ENCODE results near the gene SLMAP.
"Not testable (repeated sequence)": the region's sequence is repeated elsewhere in the genome, so short reads cannot be mapped to it uniquely, and the experiment has no call there.

Gene SLMAP

GRCh38 chr3:57794951-57795350, 38.8 kb downstream of the SLMAP start:
- no peak for DNase-seq

- no peak for DNase-seq
Measured at GRCh38 chr3:57796261-57796660, 40.2 kb downstream of the SLMAP start.

DNA sequence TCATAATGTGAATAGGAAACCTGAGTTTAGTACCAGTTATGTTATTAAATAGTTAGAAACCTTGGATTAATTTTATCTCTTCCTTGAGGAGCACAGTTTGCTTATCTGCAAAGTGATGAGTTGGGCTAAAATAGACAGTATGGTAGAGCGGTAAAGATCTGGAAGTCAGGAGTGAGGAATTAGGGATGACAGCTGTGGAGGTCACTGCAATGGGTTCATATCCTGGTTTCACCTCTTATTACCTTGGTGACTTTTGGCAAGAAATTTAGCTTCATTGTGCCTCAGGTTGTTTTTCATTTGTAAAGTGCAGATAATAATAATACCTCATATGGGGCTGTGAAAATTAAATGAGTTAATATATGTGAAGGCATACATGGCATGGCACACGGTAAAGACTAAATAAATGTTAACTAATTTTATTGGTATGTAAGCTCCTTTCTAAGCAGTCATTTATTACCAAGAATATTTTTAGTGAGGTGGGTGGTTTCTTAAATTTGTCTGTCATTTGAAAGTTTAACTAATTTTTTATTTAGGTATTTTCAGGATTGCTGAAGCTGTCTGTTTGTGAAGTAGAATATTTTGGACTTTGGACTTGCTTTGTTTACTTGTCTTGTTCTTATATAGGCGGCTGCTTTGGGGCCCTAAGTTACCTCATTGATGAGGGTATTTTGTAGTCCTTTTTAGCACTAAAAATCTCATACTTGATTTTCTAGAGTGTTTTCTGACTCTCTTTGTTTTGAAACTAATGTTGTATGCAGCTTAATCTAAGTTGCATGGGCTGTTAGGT, 41.8 kb downstream of the SLMAP start:
- DNase-seq = no peak

- DNase-seq = peak; percentile 13
Measured at GRCh38 chr3:57803647-57804081, 47.6 kb downstream of the SLMAP start.

DNA sequence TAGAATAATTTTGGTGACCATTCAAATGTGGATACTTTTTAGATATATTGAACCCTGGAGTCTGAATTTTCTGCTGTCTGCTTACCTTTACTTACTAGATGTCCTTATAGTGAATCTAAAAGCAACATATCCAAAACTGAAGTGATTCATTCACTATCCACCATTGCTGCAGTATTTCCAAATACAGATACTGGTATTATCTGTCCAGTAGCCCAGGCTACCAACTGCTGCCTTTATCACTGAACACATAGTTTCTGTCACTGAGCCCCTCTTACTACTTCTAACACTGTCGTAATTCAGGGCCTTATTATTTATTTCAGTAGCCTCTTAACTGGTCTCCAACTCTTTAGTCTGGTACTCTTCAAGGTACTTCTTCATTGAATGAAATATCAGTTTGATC, 49.2 kb downstream of the SLMAP start:
- no peak for DNase-seq

DNA sequence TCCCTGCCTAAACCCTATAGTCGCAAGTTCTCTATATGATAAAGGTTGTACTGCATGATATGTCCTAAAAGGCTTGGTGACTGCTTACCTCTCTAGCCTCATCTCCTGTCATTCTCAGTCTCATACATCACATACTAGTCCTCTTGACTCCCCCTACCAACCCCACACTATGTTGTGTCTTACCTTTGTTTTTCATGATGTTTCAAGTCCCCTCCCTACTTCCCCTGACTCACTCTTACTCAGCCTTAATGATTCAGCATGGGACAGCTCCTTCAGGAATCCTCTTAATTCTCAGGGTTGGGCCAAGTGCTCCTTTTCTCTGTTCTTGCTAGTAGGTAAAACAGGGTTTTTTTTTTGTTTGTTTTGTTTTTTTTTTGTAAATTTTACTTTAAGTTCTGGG, 49.6 kb downstream of the SLMAP start:
- no peak for DNase-seq

GRCh38 chr3:57806195-57806594, 50.1 kb downstream of the SLMAP start:
- DNase-seq = not testable (repeated sequence)

DNA sequence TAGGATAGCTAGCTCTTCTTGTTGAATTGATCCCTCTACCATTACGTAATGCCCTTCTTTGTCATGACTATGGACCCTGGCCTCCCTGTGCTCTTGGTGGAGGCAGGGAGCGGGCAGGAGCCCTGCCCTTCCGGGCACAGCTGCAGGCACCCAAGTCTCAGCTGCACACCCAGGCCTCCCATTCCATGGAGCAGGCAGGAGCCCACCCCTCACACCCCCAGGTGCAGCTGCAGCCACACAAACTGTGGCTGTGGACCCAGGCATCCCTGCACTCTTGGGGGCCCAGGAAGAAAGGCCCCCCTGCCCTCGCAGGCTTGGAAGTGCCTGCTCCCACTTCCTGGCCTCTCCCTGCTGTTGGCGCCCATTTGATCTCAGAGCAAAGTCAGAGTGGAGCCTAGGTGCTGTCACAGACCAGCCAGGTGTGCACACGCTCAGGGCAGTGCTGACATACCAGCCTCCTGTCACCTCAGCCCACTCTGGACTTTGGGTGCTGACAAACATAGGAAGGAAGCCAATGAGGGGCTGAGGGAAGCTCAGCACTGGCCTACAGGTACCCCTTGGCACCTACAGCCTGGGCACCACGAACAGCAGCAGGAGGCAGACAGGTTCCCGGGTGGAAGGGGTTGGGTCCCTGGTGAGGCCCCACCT, 53.0 kb downstream of the SLMAP start:
- DNase-seq = no peak

DNA sequence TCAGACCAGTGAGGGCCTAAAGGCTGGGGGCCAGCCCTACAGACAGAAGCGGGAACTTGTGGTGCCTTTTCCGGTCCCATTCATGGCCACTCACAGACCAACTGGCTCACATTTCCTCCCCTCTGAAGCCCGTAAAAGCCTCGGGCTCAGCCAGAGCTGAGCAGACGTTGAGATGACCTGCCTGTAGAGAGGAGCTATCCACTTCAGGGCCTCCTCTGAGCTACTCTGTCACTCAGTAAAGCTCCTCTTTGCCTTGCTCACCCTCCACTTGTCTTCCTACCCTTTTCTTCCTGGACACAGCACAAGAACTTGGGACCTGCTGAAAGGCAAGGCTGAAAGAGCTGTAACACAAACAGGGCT, 53.5 kb downstream of the SLMAP start:
- DNase-seq = no peak

GRCh38 chr3:57810048-57810447, 53.9 kb downstream of the SLMAP start:
- DNase-seq = no peak

GRCh38 chr3:57810471-57811137, 54.5 kb downstream of the SLMAP start:
- DNase-seq = no peak

GRCh38 chr3:57815036-57815435, 58.9 kb downstream of the SLMAP start:
- DNase-seq = no peak

DNA sequence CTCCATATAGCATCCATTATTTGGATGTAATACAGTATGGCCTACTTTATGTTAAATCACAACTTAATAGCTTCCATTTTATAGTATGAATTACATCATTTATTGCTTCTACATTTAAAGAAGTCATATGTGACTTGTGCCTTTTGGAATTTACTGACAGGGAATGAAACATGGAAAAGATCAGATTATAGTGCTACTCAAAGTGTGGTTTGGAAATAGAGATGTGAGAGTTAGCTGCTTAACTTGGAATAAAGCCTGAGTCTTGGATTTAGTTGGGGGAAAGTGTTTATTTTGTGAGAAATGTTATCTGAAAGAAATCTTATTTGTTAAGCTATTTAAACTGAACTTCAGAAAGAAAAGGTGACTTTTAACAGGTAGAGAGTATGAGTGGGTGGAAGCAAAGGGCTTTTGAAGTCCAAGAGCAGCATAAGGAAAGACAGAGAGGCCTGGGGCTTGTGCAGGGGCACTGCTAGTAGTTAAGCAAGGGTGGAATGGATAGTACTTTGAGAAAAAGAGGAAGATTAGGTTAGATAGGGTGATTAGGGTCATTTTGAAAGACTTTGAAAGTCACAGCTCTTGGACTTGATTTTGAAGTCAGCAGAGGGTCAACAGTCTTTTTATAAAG, 60.5 kb downstream of the SLMAP start:
- DNase-seq = no peak

DNA sequence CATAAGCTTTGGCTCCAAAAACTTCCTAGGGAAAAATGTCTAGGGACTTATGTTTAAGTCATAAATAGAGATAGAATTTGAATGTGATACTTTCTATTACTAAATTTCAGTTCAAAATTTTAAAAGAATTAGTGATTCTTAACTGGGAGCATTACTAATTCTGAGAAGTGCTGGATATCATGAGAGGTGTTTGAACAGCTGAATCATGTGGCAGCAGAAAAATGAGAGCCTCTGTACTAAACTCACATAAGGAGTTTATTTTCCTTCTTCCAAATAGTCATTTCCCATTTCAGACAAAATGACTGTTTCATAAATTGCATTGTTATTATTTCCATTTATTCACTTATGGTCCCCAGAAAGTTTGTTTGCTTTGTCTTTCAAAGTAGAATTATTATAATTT, 62.7 kb downstream of the SLMAP start:
- no peak for DNase-seq

- no peak for DNase-seq
Measured at GRCh38 chr3:57820479-57820878, 64.4 kb downstream of the SLMAP start.

- DNase-seq = no peak
Measured at GRCh38 chr3:57821765-57822164, 65.7 kb downstream of the SLMAP start.

DNA sequence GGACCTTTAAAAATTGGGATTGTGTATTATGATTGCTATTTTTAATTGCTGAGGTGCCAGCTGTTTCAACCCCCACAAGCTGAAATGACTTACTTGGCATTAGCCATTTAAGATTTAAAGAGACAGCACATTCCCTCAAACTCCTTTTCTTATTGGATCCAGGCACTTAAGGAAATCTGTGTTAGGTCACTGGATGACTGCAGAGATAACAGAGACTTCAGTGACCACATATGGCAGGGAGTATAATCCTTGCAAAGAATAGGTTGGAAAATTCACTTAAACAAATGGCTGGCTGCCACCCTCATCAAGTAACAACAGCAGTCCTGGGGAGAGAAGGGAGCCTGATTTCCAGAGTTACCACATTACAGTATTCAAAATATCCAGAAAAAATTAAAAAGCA, 66.6 kb downstream of the SLMAP start:
- DNase-seq = no peak

- no peak for DNase-seq
Measured at GRCh38 chr3:57825116-57825515, 69.0 kb downstream of the SLMAP start.

GRCh38 chr3:57826245-57826951, 70.3 kb downstream of the SLMAP start:
- no peak for DNase-seq

GRCh38 chr3:57826952-57827723, 71.0 kb downstream of the SLMAP start:
- no peak for DNase-seq

GRCh38 chr3:57827757-57828156, 71.6 kb downstream of the SLMAP start:
- DNase-seq = no peak

DNA sequence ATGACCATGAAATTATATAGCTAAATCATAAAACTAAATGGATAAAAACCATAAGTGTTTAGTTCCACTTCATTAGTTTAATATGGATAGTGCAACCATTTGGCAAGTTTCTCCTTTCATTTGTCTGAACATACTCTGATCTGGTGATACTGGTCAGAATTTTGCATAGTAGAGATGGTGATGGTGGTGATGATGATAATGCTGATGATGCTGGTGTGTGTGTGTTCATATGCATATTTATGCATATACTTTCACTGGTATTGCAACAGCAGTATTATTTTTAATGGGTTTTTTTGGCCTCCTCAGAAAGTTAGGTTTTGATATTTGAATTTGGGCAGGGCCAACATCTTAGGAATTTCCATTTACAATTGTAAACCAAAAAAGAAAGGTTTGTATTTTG, 76.4 kb downstream of the SLMAP start:
- DNase-seq = no peak

Measured in GOT3 (cell line).